Myocyte (in vitro differentiated cells): ENCODE data around the gene MGAT5. TPM values are rescaled to one million over a fixed set of nuclear protein-coding genes. Genes with fewer than 3 reads are reported as not detected.
"Not testable (repeated sequence)": the region's sequence is repeated elsewhere in the genome, so short reads cannot be mapped to it uniquely, and the experiment has no call there.

Source experiments
- DNase-seq: peaks from one replicate; pipeline ENCODE4 v3.0.0-alpha.2; 2012; ENCODE audit warnings: low read depth
- total RNA-seq: library from RNA; depleted of rRNA; stranded (reverse); fragments of >200 nt; gene quantifications from 2 replicates; pipeline ENCODE4 v1.2.3, GENCODE V29; 2014

MGAT5 gene
- total RNA-seq, 1 donor from 2014 or later = 20.0 TPM

GRCh38 chr2:134459706-134460406, 206.0 kb downstream of the MGAT5 start:
- DNase-seq = no peak

GRCh38 chr2:134460583-134460998, 206.7 kb downstream of the MGAT5 start:
- DNase-seq = peak; percentile 53

DNA sequence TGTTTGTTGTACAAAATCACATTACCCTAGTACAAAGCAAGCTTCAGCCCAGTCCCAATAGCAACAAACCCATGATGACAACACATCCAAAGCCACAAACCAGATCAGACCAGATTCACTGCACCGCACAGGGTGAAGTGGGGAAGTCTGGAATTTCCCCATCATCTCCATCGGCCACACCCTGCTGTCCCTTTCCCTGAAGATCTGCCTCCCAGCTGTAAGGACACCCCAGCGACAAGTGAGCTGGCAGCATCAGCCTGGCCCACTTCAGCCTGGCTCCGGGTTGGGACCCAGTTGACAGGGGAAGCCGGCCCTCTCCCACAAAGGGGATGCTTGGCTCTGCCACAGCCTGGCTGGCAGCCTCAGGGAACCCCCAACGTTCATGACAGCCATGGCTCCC, 207.6 kb downstream of the MGAT5 start:
- DNase-seq = peak; percentile 46

- DNase-seq = no peak
Observed at GRCh38 chr2:134462275-134462674, 208.4 kb downstream of the MGAT5 start.

- DNase-seq = no peak
Observed at GRCh38 chr2:134462791-134463698, 209.2 kb downstream of the MGAT5 start.

- no peak for DNase-seq
Observed at GRCh38 chr2:134463699-134464022, 209.8 kb downstream of the MGAT5 start.

GRCh38 chr2:134465228-134466105, 211.6 kb downstream of the MGAT5 start:
- no peak for DNase-seq

GRCh38 chr2:134466141-134466540, 212.3 kb downstream of the MGAT5 start:
- peak; percentile 12 for DNase-seq

DNA sequence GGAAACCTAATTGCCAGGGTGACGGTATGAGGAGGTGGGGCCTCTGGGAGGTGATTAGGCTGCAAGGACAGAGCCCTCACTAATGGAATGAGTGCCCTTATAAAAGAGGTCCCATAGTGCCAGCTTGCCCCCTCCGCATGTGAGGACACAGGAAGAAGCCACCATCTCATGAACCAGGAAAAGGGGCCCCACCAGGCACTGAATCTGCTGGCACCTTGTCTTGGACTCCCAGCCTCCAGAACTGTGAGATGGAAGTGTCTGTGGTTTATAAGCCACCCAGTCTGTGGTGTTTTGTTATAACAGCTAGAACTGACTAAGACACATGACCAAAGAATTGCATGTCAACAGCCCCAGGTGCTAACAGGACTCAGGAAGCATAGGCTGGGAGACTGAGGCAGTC, 214.3 kb downstream of the MGAT5 start:
- no peak for DNase-seq

- no peak for DNase-seq
Observed at GRCh38 chr2:134468776-134469175, 214.9 kb downstream of the MGAT5 start.

GRCh38 chr2:134469516-134470115, 215.7 kb downstream of the MGAT5 start:
- DNase-seq = no peak

- DNase-seq = no peak
Observed at GRCh38 chr2:134470561-134471168, 216.8 kb downstream of the MGAT5 start.

DNA sequence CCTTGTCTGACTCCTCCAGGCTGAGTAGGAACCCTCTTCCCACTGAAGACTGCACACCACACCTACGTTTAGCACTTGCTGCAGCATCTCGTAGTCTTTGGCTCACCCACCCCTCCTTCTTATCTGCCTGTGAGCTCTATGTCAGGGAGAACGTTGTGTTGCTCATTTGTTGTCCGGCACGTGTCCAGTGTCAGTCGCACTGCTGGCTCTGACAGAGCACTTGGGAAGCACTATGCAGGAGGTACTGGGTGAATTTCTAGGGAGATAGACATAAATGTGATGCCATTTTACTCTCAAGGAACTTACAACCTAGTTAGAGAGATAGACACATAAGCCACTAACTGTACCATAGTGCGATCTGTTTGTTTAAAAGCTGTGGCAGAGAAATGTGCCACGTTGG, 223.1 kb downstream of the MGAT5 start:
- not testable (repeated sequence) for DNase-seq

GRCh38 chr2:134479696-134480330, 225.9 kb downstream of the MGAT5 start:
- DNase-seq = no peak

DNA sequence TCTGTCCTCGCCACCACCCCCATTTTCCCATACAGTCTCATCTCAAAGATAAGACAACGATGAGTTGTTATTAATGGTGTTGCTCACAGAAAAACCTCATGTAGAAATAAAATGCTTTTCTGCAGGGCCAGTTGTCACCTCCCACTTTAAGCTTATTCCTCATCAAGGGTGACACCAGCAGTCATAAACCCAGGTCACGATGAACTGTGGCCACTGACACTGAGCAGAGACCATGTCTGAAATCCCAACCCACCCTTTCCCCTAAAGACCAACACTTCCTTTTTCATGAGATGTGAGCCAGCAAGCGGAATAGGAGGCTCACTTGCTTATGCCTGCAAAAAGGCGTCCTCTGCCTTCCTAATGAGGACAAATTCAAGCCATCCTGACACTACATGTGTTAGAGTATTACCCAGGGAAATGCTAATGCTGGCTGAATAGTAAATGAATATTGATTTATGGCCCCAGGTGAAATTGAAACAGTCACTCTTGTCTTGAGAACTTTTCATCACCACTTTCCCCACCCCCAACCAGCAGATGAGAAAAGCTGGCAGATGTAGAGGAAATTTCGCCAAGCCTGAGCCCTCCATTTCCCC, 228.4 kb downstream of the MGAT5 start:
- no peak for DNase-seq

DNA sequence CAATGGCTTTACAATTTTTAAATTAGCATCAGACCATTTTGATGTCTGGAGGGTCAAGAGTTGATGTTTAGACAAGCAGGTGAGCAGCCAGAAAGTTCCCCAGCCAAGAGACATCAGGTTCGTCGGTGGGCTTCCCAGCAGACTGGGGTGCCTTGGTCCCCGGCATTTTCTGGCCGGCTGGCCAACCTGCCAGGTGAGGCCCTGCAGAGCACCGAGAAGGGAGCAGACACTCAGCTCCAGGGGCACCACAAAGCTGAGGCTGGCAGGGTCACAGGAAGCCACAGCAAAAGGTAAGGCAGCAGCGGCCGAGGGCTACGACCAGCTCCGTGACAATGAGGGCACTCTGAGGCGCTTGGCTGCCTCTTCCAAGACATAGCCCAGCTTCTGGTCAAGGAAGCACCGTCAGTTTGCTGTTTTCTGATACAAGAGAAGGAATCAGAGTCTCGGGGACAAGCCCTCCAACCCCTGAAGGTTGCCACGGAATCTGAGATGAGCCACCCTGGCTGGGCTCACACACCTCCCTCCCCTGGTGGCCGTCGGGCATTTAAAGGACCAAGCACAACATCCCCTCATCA, 229.0 kb downstream of the MGAT5 start:
- no peak for DNase-seq

- DNase-seq = no peak
Observed at GRCh38 chr2:134489732-134490384, 236.0 kb downstream of the MGAT5 start.

GRCh38 chr2:134490559-134490958, 236.7 kb downstream of the MGAT5 start:
- DNase-seq = no peak

- DNase-seq = no peak
Observed at GRCh38 chr2:134491022-134491421, 237.2 kb downstream of the MGAT5 start.
